ENCODE measurements around the gene MPO.

The MPO gene

GRCh38 chr17:58307468-58308172 is 26.9 kb upstream of the MPO start:
- DNase-seq (ENCODE audit: low read depth in 1 of 2, low spot score in 1 of 2): no peak

- no peak for DNase-seq (ENCODE audit: low read depth in 1 of 2, low spot score in 1 of 2)
Measured at GRCh38 chr17:58306131-58306951, 25.6 kb upstream of the MPO start.

GRCh38 chr17:58305626-58306025 is 24.9 kb upstream of the MPO start:
- no peak for DNase-seq (ENCODE audit: low read depth in 1 of 2, low spot score in 1 of 2)

- DNase-seq (ENCODE audit: low read depth in 1 of 2, low spot score in 1 of 2): no peak
Measured at GRCh38 chr17:58304750-58305486, 24.2 kb upstream of the MPO start.

- no peak for DNase-seq (ENCODE audit: low read depth in 1 of 2, low spot score in 1 of 2)
Measured at GRCh38 chr17:58303971-58304749, 23.4 kb upstream of the MPO start.

- no peak for DNase-seq (ENCODE audit: low read depth in 1 of 2, low spot score in 1 of 2)
Measured at GRCh38 chr17:58302919-58303585, 22.3 kb upstream of the MPO start.

GRCh38 chr17:58302171-58302918 is 21.6 kb upstream of the MPO start:
- DNase-seq (ENCODE audit: low read depth in 1 of 2, low spot score in 1 of 2): no peak

GRCh38 chr17:58301504-58302150 is 20.9 kb upstream of the MPO start:
- DNase-seq (ENCODE audit: low read depth in 1 of 2, low spot score in 1 of 2): no peak

- no peak for DNase-seq (ENCODE audit: low read depth in 1 of 2, low spot score in 1 of 2)
Measured at GRCh38 chr17:58300336-58300735, 19.6 kb upstream of the MPO start.

- DNase-seq (ENCODE audit: low read depth in 1 of 2, low spot score in 1 of 2): no peak
Measured at GRCh38 chr17:58294034-58294433, 13.3 kb upstream of the MPO start.

GRCh38 chr17:58291246-58291645 is 10.5 kb upstream of the MPO start:
- no peak for DNase-seq (ENCODE audit: low read depth in 1 of 2, low spot score in 1 of 2)

GRCh38 chr17:58289869-58290268 is 9.1 kb upstream of the MPO start:
- no peak for DNase-seq (ENCODE audit: low read depth in 1 of 2, low spot score in 1 of 2)

- no peak for DNase-seq (ENCODE audit: low read depth in 1 of 2, low spot score in 1 of 2)
Measured at GRCh38 chr17:58285422-58285810, 4.7 kb upstream of the MPO start.

- no peak for DNase-seq (ENCODE audit: low read depth in 1 of 2, low spot score in 1 of 2)
Measured at GRCh38 chr17:58284613-58285421, 4.1 kb upstream of the MPO start.

- no peak for DNase-seq (ENCODE audit: low read depth in 1 of 2, low spot score in 1 of 2)
Measured at GRCh38 chr17:58283674-58284612, 3.2 kb upstream of the MPO start.

- DNase-seq (ENCODE audit: low read depth in 1 of 2, low spot score in 1 of 2): no peak
Measured at GRCh38 chr17:58282442-58282841, 1.7 kb upstream of the MPO start.

- no peak for DNase-seq (ENCODE audit: low read depth in 1 of 2, low spot score in 1 of 2)
Measured at GRCh38 chr17:58281511-58282011, 826 bp upstream of the MPO start.

Measured in activated T-helper 1 cell treated with anti-CD3 and anti-CD28 coated beads, Interleukin-2, amount 50 U/mL, for 16 hours (primary cell).